Caco-2 (cell line): Measurements from ENCODE around the gene TENM3. TPM values are rescaled to one million over a fixed set of nuclear protein-coding genes. Genes with fewer than 3 reads are reported as not detected.

Experiments
- BruUV-seq: library from RNA; stranded (reverse); fragments of 400-500 nt; replicated peaks from 2 replicates; lab custom pipeline; 2021; lab: Mats Ljungman, UMichigan
- CTCF ChIA-PET: fragments of 300-600 bp; sonication (Branson Sonifier 250); formaldehyde crosslinking; loops from one replicate; lab custom pipeline; 2022; ENCODE audit warnings: antibody characterized with exemption; lab: Charles Lee
- POLR2A ChIA-PET: fragments of 300-600 bp; sonication (Branson Sonifier 250); formaldehyde crosslinking; loops from one replicate; lab custom pipeline; 2022; ENCODE audit warnings: antibody characterized with exemption; lab: Charles Lee
- DNase-seq, 2 experiments: peaks; one replicate each; pipeline versions ENCODE4 v3.0.0 to v3.0.0-alpha.2; 2020 to 2022
- H3K27me3 ChIP-seq: replicated peaks from 2 replicates; pipeline ENCODE4 v1.6.0; 2011; ENCODE audit warnings: low read length; ENCODE audit not compliant: control insufficient read depth, insufficient read depth
- H3K36me3 ChIP-seq: 2 replicates; pipeline ENCODE4 v1.5.1; 2011; ENCODE audit warnings: low read length; ENCODE audit not compliant: control insufficient read depth, insufficient read depth
- H3K4me1 ChIP-seq: fragments of 250-450 bp; sonication (Bioruptor Pico); 2 replicates; pipeline ENCODE4 v1.5.1; 2020; ENCODE audit warnings: mild to moderate bottlenecking
- H3K4me3 ChIP-seq: 2 replicates; pipeline ENCODE4 v1.5.1; 2011; ENCODE audit warnings: low read depth, mild to moderate bottlenecking, control low read depth, low read length
- H3K9me3 ChIP-seq: fragments of 250-450 bp; sonication (Bioruptor Pico); 2 replicates; pipeline ENCODE4 v1.5.1; 2020; ENCODE audit warnings: mild to moderate bottlenecking, moderate library complexity
- H3K27ac Mint-ChIP-seq: one replicate; pipeline ENCODE4 v1.8.0; 2022; ENCODE audit warnings: mixed read lengths; ENCODE audit not compliant: unreplicated experiment
- H3K27me3 Mint-ChIP-seq: one replicate; pipeline ENCODE4 v1.8.0; 2022; ENCODE audit warnings: mixed read lengths; ENCODE audit not compliant: insufficient read depth, unreplicated experiment
- H3K36me3 Mint-ChIP-seq: one replicate; pipeline ENCODE4 v1.8.0; 2022; ENCODE audit warnings: mild to moderate bottlenecking, mixed read lengths; ENCODE audit not compliant: insufficient read depth, unreplicated experiment
- H3K4me1 Mint-ChIP-seq: one replicate; pipeline ENCODE4 v1.8.0; 2022; ENCODE audit warnings: low read depth, mixed read lengths; ENCODE audit not compliant: unreplicated experiment
- H3K4me3 Mint-ChIP-seq: one replicate; pipeline ENCODE4 v1.8.0; 2022; ENCODE audit warnings: mild to moderate bottlenecking, moderate library complexity, mixed read lengths; ENCODE audit not compliant: unreplicated experiment
- H3K9me3 Mint-ChIP-seq: one replicate; pipeline ENCODE4 v1.8.0; 2022; ENCODE audit warnings: mixed read lengths; ENCODE audit not compliant: unreplicated experiment
- intact Hi-C: fragments of 100-400 bp; cut with micrococcal nuclease; formaldehyde crosslinking; loops from one replicate; pipeline ENCODE4 v1.10.0; 2022; ENCODE audit not compliant: unreplicated experiment
- total RNA-seq: library from RNA; stranded (reverse); gene quantifications from 2 replicates; pipeline ENCODE4 v1.2.3, GENCODE V29; 2022
- TF ChIP-seq, protein P1 (sequence below), 2 experiments: fragments of 200-600 bp in 1 of 2; IDR thresholded peaks; 1 replicate in 1 of 2; 2 replicates in 1 of 2; pipeline versions ENCODE4 v1.5.1 to v1.8.0; 2011 to 2022; ENCODE audit warnings: antibody characterized with exemption in 1 of 2, control low read depth in 1 of 2, inconsistent platforms in 1 of 2, low read depth in 1 of 2, low read length in 1 of 2, mild to moderate bottlenecking in 1 of 2, moderate library complexity in 1 of 2; ENCODE audit not compliant: insufficient read depth in 1 of 2, severe bottlenecking in 1 of 2, unreplicated experiment in 1 of 2

The TENM3 gene
- total RNA-seq, 1 experiment from 2014 or later = 94.7 TPM

GRCh38 chr4:182510836-182511235, 267.6 kb downstream of the TENM3 start:
- Mint-ChIP-seq H3K4me3 (no peak overlapping the region), H3K27ac (no peak overlapping the region), H3K36me3 (peaks cover 4% of the 10 kb centered on the region), H3K27me3 (no peaks in the 10 kb centered on the region), H3K9me3 (no peaks in the 10 kb centered on the region), H3K4me1 (no peaks in the 10 kb centered on the region)
- Histone ChIP-seq H3K4me1 (no peaks in the 10 kb centered on the region), H3K4me3 (no peak overlapping the region), H3K9me3 (no peaks in the 10 kb centered on the region), H3K36me3 (no peaks in the 10 kb centered on the region), H3K27me3 (no peaks in the 10 kb centered on the region)
- no TSS peak for BruUV-seq
- CTCF ChIA-PET = no interaction called here
- TF ChIP-seq, protein P1, sequence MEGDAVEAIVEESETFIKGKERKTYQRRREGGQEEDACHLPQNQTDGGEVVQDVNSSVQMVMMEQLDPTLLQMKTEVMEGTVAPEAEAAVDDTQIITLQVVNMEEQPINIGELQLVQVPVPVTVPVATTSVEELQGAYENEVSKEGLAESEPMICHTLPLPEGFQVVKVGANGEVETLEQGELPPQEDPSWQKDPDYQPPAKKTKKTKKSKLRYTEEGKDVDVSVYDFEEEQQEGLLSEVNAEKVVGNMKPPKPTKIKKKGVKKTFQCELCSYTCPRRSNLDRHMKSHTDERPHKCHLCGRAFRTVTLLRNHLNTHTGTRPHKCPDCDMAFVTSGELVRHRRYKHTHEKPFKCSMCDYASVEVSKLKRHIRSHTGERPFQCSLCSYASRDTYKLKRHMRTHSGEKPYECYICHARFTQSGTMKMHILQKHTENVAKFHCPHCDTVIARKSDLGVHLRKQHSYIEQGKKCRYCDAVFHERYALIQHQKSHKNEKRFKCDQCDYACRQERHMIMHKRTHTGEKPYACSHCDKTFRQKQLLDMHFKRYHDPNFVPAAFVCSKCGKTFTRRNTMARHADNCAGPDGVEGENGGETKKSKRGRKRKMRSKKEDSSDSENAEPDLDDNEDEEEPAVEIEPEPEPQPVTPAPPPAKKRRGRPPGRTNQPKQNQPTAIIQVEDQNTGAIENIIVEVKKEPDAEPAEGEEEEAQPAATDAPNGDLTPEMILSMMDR (IDR thresholded peaks at IDR 0.05; ENCODE audit: insufficient read depth in 1 of 2, low read depth in 1 of 2, low read length in 1 of 2, severe bottlenecking in 1 of 2, unreplicated experiment in 1 of 2) = no peak
- intact Hi-C loops = no loop called here
- POLR2A ChIA-PET = no interaction called here
- DNase-seq = no peak

GRCh38 chr4:182513587-182514291, 270.5 kb downstream of the TENM3 start:
- H3K36me3 ChIP-seq = no peaks in the 10 kb centered on the region
- H3K27me3 ChIP-seq = no peaks in the 10 kb centered on the region
- no peak overlapping the region for H3K4me3 Mint-ChIP-seq
- no peaks in the 10 kb centered on the region for H3K4me1 Mint-ChIP-seq
- ChIA-PET POLR2A (interaction anchor here (0.7 kb wide), 1 partner anchor 895 kb away, joined by 3 read pairs; no protein-coding TSS in a partner anchor), CTCF (no interaction called here)
- H3K9me3 Mint-ChIP-seq = no peaks in the 10 kb centered on the region
- H3K9me3 ChIP-seq = no peaks in the 10 kb centered on the region
- intact Hi-C loops = no loop called here
- BruUV-seq = no TSS peak
- no peak for DNase-seq
- no peaks in the 10 kb centered on the region for H3K4me1 ChIP-seq
- TF ChIP-seq, protein P1 (IDR thresholded peaks at IDR 0.05; ENCODE audit: insufficient read depth in 1 of 2, low read depth in 1 of 2, low read length in 1 of 2, severe bottlenecking in 1 of 2, unreplicated experiment in 1 of 2) = no peak
- no peak overlapping the region for H3K4me3 ChIP-seq
- no peaks in the 10 kb centered on the region for H3K27me3 Mint-ChIP-seq
- H3K36me3 Mint-ChIP-seq = no peaks in the 10 kb centered on the region
- H3K27ac Mint-ChIP-seq = no peak overlapping the region

- ChIA-PET POLR2A (no interaction called here), CTCF (no interaction called here)
- Mint-ChIP-seq H3K27ac (no peak overlapping the region), H3K4me1 (no peaks in the 10 kb centered on the region), H3K4me3 (no peak overlapping the region), H3K36me3 (peaks cover 6% of the 10 kb centered on the region), H3K27me3 (no peaks in the 10 kb centered on the region), H3K9me3 (no peaks in the 10 kb centered on the region)
- Histone ChIP-seq H3K9me3 (no peaks in the 10 kb centered on the region), H3K4me1 (no peaks in the 10 kb centered on the region), H3K36me3 (no peaks in the 10 kb centered on the region), H3K4me3 (no peak overlapping the region), H3K27me3 (no peaks in the 10 kb centered on the region)
- DNase-seq = no peak
- intact Hi-C loops = no loop called here
- BruUV-seq = no TSS peak
- TF ChIP-seq, protein P1 (IDR thresholded peaks at IDR 0.05; ENCODE audit: insufficient read depth in 1 of 2, low read depth in 1 of 2, low read length in 1 of 2, severe bottlenecking in 1 of 2, unreplicated experiment in 1 of 2) = no peak
Observed at GRCh38 chr4:182518421-182518820, 275.2 kb downstream of the TENM3 start.
